Nephron (organoid): ENCODE measurements around the gene CORO2B.

Experiments
- H3K27ac Mint-ChIP-seq, 3 experiments: 2 replicates each; pipeline ENCODE4 v1.8.0; 2020; ENCODE audit warnings: mixed read lengths in 3 of 3, mild to moderate bottlenecking in 2 of 3, moderate library complexity in 1 of 3
- H3K27me3 Mint-ChIP-seq: 2 replicates; pipeline ENCODE4 v1.8.0; 2021; ENCODE audit warnings: low read depth, mild to moderate bottlenecking, moderate library complexity, mixed read lengths
- H3K36me3 Mint-ChIP-seq: 2 replicates; pipeline ENCODE4 v1.8.0; 2020; ENCODE audit warnings: low read depth, mixed read lengths
- H3K4me1 Mint-ChIP-seq: 2 replicates; pipeline ENCODE4 v1.8.0; 2020; ENCODE audit warnings: mixed read lengths
- H3K4me3 Mint-ChIP-seq, 3 experiments: 2 replicates each; pipeline ENCODE4 v1.8.0; 2020; ENCODE audit warnings: mild to moderate bottlenecking in 3 of 3, mixed read lengths in 3 of 3, moderate library complexity in 2 of 3
- H3K9me3 Mint-ChIP-seq: 2 replicates; pipeline ENCODE4 v1.8.0; 2020; ENCODE audit warnings: mixed read lengths
- CTCF ChIP-seq, 3 experiments: fragments of 200-600 bp; sonication (generic); IDR thresholded peaks; one replicate each; pipeline ENCODE4 v1.5.0; 2021; ENCODE audit warnings: antibody characterized with exemption in 3 of 3; ENCODE audit not compliant: unreplicated experiment in 3 of 3

Gene CORO2B

GRCh38 chr15:68764090-68764489 lies 185.3 kb downstream of the CORO2B start:
- TF ChIP-seq CTCF (IDR thresholded peaks at IDR 0.05; ENCODE audit: unreplicated experiment in 3 of 3) = no peak
- Mint-ChIP-seq H3K27me3 (peaks cover 13% of the 10 kb centered on the region), H3K4me1 (no peaks in the 10 kb centered on the region), H3K27ac (no peak overlapping the region), H3K36me3 (no peaks in the 10 kb centered on the region), H3K4me3 (no peak overlapping the region), H3K9me3 (no peaks in the 10 kb centered on the region)

- Mint-ChIP-seq H3K9me3 (no peaks in the 10 kb centered on the region), H3K27ac (no peak overlapping the region), H3K27me3 (peaks cover 13% of the 10 kb centered on the region), H3K4me1 (no peaks in the 10 kb centered on the region), H3K4me3 (no peak overlapping the region), H3K36me3 (no peaks in the 10 kb centered on the region)
- no peak for TF ChIP-seq CTCF (IDR thresholded peaks at IDR 0.05; ENCODE audit: unreplicated experiment in 3 of 3)
Observed at GRCh38 chr15:68765602-68766368, 187.0 kb downstream of the CORO2B start.

- no peak for TF ChIP-seq CTCF (IDR thresholded peaks at IDR 0.05; ENCODE audit: unreplicated experiment in 3 of 3)
- Mint-ChIP-seq H3K27me3 (peaks cover 13% of the 10 kb centered on the region), H3K27ac (no peak overlapping the region), H3K4me1 (no peaks in the 10 kb centered on the region), H3K9me3 (no peaks in the 10 kb centered on the region), H3K4me3 (no peak overlapping the region), H3K36me3 (no peaks in the 10 kb centered on the region)
Observed at GRCh38 chr15:68767833-68768232, 189.0 kb downstream of the CORO2B start.

GRCh38 chr15:68768321-68768720 lies 189.5 kb downstream of the CORO2B start:
- no peaks in the 10 kb centered on the region for H3K36me3 Mint-ChIP-seq
- H3K27ac Mint-ChIP-seq = no peak overlapping the region
- no peaks in the 10 kb centered on the region for H3K9me3 Mint-ChIP-seq
- H3K4me1 Mint-ChIP-seq = no peaks in the 10 kb centered on the region
- H3K4me3 Mint-ChIP-seq = no peak overlapping the region
- TF ChIP-seq CTCF (IDR thresholded peaks at IDR 0.05; ENCODE audit: unreplicated experiment in 3 of 3) = no peak
- peaks cover 11% of the 10 kb centered on the region for H3K27me3 Mint-ChIP-seq

- Mint-ChIP-seq H3K9me3 (no peaks in the 10 kb centered on the region), H3K36me3 (no peaks in the 10 kb centered on the region), H3K27me3 (peaks cover 4% of the 10 kb centered on the region), H3K4me3 (no peak overlapping the region), H3K27ac (no peak overlapping the region), H3K4me1 (no peaks in the 10 kb centered on the region)
- TF ChIP-seq CTCF (IDR thresholded peaks at IDR 0.05; ENCODE audit: unreplicated experiment in 3 of 3) = no peak
Observed at GRCh38 chr15:68769702-68770101, 190.9 kb downstream of the CORO2B start.

GRCh38 chr15:68770216-68770615 lies 191.4 kb downstream of the CORO2B start:
- no peaks in the 10 kb centered on the region for H3K4me1 Mint-ChIP-seq
- H3K36me3 Mint-ChIP-seq = no peaks in the 10 kb centered on the region
- peaks cover 4% of the 10 kb centered on the region for H3K27me3 Mint-ChIP-seq
- H3K4me3 Mint-ChIP-seq = no peak overlapping the region
- TF ChIP-seq CTCF (IDR thresholded peaks at IDR 0.05; ENCODE audit: unreplicated experiment in 3 of 3) = no peak
- no peak overlapping the region for H3K27ac Mint-ChIP-seq
- H3K9me3 Mint-ChIP-seq = no peaks in the 10 kb centered on the region
